GM19351 (cell line): Measurements from ENCODE around the gene CSTPP1.
"Not testable (repeated sequence)": the region's sequence is repeated elsewhere in the genome, so short reads cannot be mapped to it uniquely, and the experiment has no call there.

ENCODE experiments used
- ATAC-seq: cut with Tn5 transposase; IDR thresholded peaks from one replicate; pipeline ENCODE4 v1.9.1; 2021; ENCODE audit warnings: mild to moderate bottlenecking, moderate library complexity; ENCODE audit not compliant: unreplicated experiment

Gene CSTPP1

GRCh38 chr11:46907606-46908005 is 29.0 kb upstream of the CSTPP1 start:
- ATAC-seq, result no peak

GRCh38 chr11:46912526-46913150 is 23.9 kb upstream of the CSTPP1 start:
- ATAC-seq, result no peak

- ATAC-seq, result no peak
Observed at GRCh38 chr11:46913484-46913883, 23.1 kb upstream of the CSTPP1 start.

- ATAC-seq, result no peak
Observed at GRCh38 chr11:46914363-46914762, 22.2 kb upstream of the CSTPP1 start.

- ATAC-seq, result no peak
Observed at GRCh38 chr11:46914910-46915309, 21.7 kb upstream of the CSTPP1 start.

GRCh38 chr11:46916286-46917108 is 20.1 kb upstream of the CSTPP1 start:
- ATAC-seq, result no peak

- no peak for ATAC-seq
Observed at GRCh38 chr11:46917109-46917761, 19.3 kb upstream of the CSTPP1 start.

- ATAC-seq, result no peak
Observed at GRCh38 chr11:46917762-46918082, 18.8 kb upstream of the CSTPP1 start.

- peak; percentile 44 for ATAC-seq
Observed at GRCh38 chr11:46918083-46918787, 18.3 kb upstream of the CSTPP1 start, which contains the start of gene LRP4. Gene LRP4, minus strand, starts transcription at chr11:46918550. Its CDS starts 171 bp downstream, at chr11:46918379.

- no peak for ATAC-seq
Observed at GRCh38 chr11:46918788-46919513, 17.6 kb upstream of the CSTPP1 start.

- no peak for ATAC-seq
Observed at GRCh38 chr11:46920755-46921154, 15.8 kb upstream of the CSTPP1 start.

GRCh38 chr11:46927928-46928327 is 8.6 kb upstream of the CSTPP1 start:
- ATAC-seq, result not testable (repeated sequence)

- ATAC-seq, result not testable (repeated sequence)
Observed at GRCh38 chr11:46928701-46929100, 7.9 kb upstream of the CSTPP1 start.

- no peak for ATAC-seq
Observed at GRCh38 chr11:46930089-46930488, 6.5 kb upstream of the CSTPP1 start.

GRCh38 chr11:46942172-46942571 is 5.6 kb downstream of the CSTPP1 start:
- no peak for ATAC-seq

GRCh38 chr11:46944356-46945075 is 8.0 kb downstream of the CSTPP1 start:
- no peak for ATAC-seq

- ATAC-seq, result no peak
Observed at GRCh38 chr11:46947399-46948077, 11.0 kb downstream of the CSTPP1 start.

GRCh38 chr11:46948378-46949131 is 12.0 kb downstream of the CSTPP1 start:
- ATAC-seq, result no peak

GRCh38 chr11:46949297-46949696 is 12.7 kb downstream of the CSTPP1 start:
- ATAC-seq, result no peak
